Measurements from ENCODE around the gene PPP1R9A.

GRCh38 chr7:95059842-95060313 lies 152.5 kb downstream of the PPP1R9A start:
- TF ChIP-seq, protein P1, sequence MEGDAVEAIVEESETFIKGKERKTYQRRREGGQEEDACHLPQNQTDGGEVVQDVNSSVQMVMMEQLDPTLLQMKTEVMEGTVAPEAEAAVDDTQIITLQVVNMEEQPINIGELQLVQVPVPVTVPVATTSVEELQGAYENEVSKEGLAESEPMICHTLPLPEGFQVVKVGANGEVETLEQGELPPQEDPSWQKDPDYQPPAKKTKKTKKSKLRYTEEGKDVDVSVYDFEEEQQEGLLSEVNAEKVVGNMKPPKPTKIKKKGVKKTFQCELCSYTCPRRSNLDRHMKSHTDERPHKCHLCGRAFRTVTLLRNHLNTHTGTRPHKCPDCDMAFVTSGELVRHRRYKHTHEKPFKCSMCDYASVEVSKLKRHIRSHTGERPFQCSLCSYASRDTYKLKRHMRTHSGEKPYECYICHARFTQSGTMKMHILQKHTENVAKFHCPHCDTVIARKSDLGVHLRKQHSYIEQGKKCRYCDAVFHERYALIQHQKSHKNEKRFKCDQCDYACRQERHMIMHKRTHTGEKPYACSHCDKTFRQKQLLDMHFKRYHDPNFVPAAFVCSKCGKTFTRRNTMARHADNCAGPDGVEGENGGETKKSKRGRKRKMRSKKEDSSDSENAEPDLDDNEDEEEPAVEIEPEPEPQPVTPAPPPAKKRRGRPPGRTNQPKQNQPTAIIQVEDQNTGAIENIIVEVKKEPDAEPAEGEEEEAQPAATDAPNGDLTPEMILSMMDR (IDR thresholded peaks at IDR 0.05), result no peak
- TF ChIP-seq POLR2A (IDR thresholded peaks at IDR 0.05), result no peak
